K562 (cell line): ENCODE data around the gene DXO. TPM values are rescaled to one million over a fixed set of nuclear protein-coding genes. Genes with fewer than 3 reads are reported as not detected.

Experiments used
- ATAC-seq: fragments of 200-7000 bp; cut with Tn5 transposase; 3 replicates; pipeline ENCODE4 v1.9.1; 2020; ENCODE audit warnings: moderate library complexity
- BruUV-seq: library from RNA; stranded (reverse); fragments of 400-500 nt; replicated peaks from 2 replicates; lab custom pipeline; 2021; lab: Mats Ljungman, UMichigan
- CTCF ChIA-PET: fragments of 300-600 bp; formaldehyde crosslinking; extraction: SDS; loops from one replicate; lab custom pipeline; 2021; ENCODE audit warnings: low intra/inter-chr PET ratio; lab: Yijun Ruan, JAX
- POLR2A ChIA-PET: fragments of 300-600, 350-650 bp; sonication (Branson Sonifier 250); formaldehyde crosslinking; extraction: SDS; loops from one replicate; lab custom pipeline; 2021; ENCODE audit warnings: antibody characterized with exemption, inconsistent platforms; lab: Yijun Ruan, JAX
- DNase-seq, 4 experiments: peaks; one replicate each; pipeline versions ENCODE4 v3.0.0 to v3.0.0-alpha.2; 2011 to 2018; ENCODE audit warnings: low spot score in 3 of 4, mixed read lengths in 3 of 4; ENCODE audit errors: extremely low read depth in 1 of 4
- FAIRE-seq: peaks from 2 replicates; lab custom pipeline; 2011; peaks lifted over from hg19 to GRCh38; lab: Jason Lieb, UNC
- H2AFZ ChIP-seq: 2 replicates; pipeline ENCODE4 v1.6.0; 2011; ENCODE audit warnings: low read depth, low read length, control low read depth, inconsistent platforms
- H3K27ac ChIP-seq: fragments of 200-600 bp; 3 replicates; pipeline ENCODE4 v1.8.0; 2011; ENCODE audit warnings: low read depth, mild to moderate bottlenecking, control low read depth, inconsistent platforms, low read length, moderate library complexity, mixed read lengths; ENCODE audit errors: extremely low read depth
- H3K27me3 ChIP-seq, 2 experiments: fragments of 300-600 bp in 1 of 2; 2 replicates in 1 of 2; 3 replicates in 1 of 2; pipeline versions ENCODE4 v1.6.0 to v1.8.0; 2011; ENCODE audit warnings: inconsistent platforms in 2 of 2, low read length in 2 of 2, mild to moderate bottlenecking in 1 of 2, mixed read lengths in 1 of 2, moderate library complexity in 1 of 2; ENCODE audit not compliant: control insufficient read depth in 2 of 2, insufficient read depth in 2 of 2
- H3K36me3 ChIP-seq: fragments of 300-600 bp; 3 replicates; pipeline ENCODE4 v1.8.0; 2011; ENCODE audit warnings: mild to moderate bottlenecking, low read length, inconsistent platforms; ENCODE audit not compliant: control insufficient read depth, insufficient read depth
- H3K4me1 ChIP-seq, 2 experiments: fragments of 200-600 bp in 1 of 2; replicated peaks in 1 of 2; 2 replicates in 1 of 2; 3 replicates in 1 of 2; pipeline versions ENCODE4 v1.5.1 to v1.8.0; 2011; ENCODE audit warnings: inconsistent platforms in 2 of 2, low read length in 2 of 2, mild to moderate bottlenecking in 1 of 2, mixed read lengths in 1 of 2, moderate library complexity in 1 of 2; ENCODE audit not compliant: control insufficient read depth in 2 of 2, insufficient read depth in 2 of 2
- H3K4me2 ChIP-seq: 2 replicates; pipeline ENCODE4 v1.6.1; 2011; ENCODE audit warnings: low read length, control low read depth, inconsistent platforms, mixed read lengths; ENCODE audit not compliant: insufficient read depth
- H3K4me3 ChIP-seq: fragments of 200-600 bp; sonication (generic), shearing (Covaris generic); 2 replicates; pipeline ENCODE4 v1.5.1; 2016; ENCODE audit warnings: control low read depth, inconsistent platforms
- H3K79me2 ChIP-seq: fragments of 200-600 bp; 3 replicates; pipeline ENCODE4 v1.8.0; 2011; ENCODE audit warnings: low read length, inconsistent platforms; ENCODE audit not compliant: control insufficient read depth, insufficient read depth
- H3K9ac ChIP-seq, 2 experiments: 2 replicates each; pipeline versions ENCODE4 v1.6.0 to v1.6.1; 2011; ENCODE audit warnings: low read depth in 2 of 2, low read length in 2 of 2, control low read depth in 1 of 2, inconsistent platforms in 1 of 2, mild to moderate bottlenecking in 1 of 2, mixed read lengths in 1 of 2; ENCODE audit not compliant: insufficient read depth in 1 of 2
- H3K9me1 ChIP-seq: one replicate; pipeline ENCODE4 v1.6.0; 2011; ENCODE audit warnings: inconsistent platforms, mild to moderate bottlenecking, low read length, moderate library complexity; ENCODE audit not compliant: control insufficient read depth, insufficient read depth
- H3K9me3 ChIP-seq: replicated peaks from 2 replicates; pipeline ENCODE4 v1.5.1; 2011; ENCODE audit warnings: low read depth, low read length, inconsistent platforms; ENCODE audit not compliant: control insufficient read depth, insufficient read depth
- H4K20me1 ChIP-seq: replicated peaks from 2 replicates; pipeline ENCODE4 v1.6.1; 2011; ENCODE audit warnings: low read length, inconsistent platforms, mixed read lengths; ENCODE audit not compliant: control insufficient read depth, insufficient read depth
- C11orf30 ChIP-seq: fragments of 450-650 bp; IDR thresholded peaks from 2 replicates; pipeline ENCODE4 v1.6.1; 2016; ENCODE audit warnings: low read depth, mild to moderate bottlenecking
- KDM5B ChIP-seq: fragments of 200-600 bp; sonication (generic); IDR thresholded peaks from 2 replicates; pipeline ENCODE4 v1.6.1; 2012; ENCODE audit warnings: low read depth, mild to moderate bottlenecking, moderate library complexity, low read length, control low read depth, inconsistent platforms; ENCODE audit not compliant: insufficient replicate concordance
- MED1 ChIP-seq: sonication (generic); formaldehyde crosslinking; IDR thresholded peaks from 2 replicates; pipeline ENCODE4 v1.8.1; 2023; ENCODE audit warnings: missing genetic modification reagents, borderline replicate concordance
- POLR2G ChIP-seq: fragments of 200-400 bp; formaldehyde crosslinking; IDR thresholded peaks from 2 replicates; pipeline ENCODE4 v1.6.1; 2017; ENCODE audit warnings: low read depth, mild to moderate bottlenecking, antibody characterized with exemption, low read length, moderate library complexity
- POLR2H ChIP-seq: IDR thresholded peaks from 2 replicates; pipeline ENCODE4 v1.6.1; 2016; ENCODE audit warnings: missing genetic modification characterization, low read depth, mild to moderate bottlenecking, control low read depth, missing compliant biosample characterization, moderate library complexity
- RBFOX2 ChIP-seq: fragments of 200-400 bp; formaldehyde crosslinking; IDR thresholded peaks from 2 replicates; pipeline ENCODE4 v1.6.1; 2017; ENCODE audit warnings: low read depth, mild to moderate bottlenecking, low read length, moderate library complexity
- ZBTB7A ChIP-seq: IDR thresholded peaks from 2 replicates; pipeline ENCODE4 v1.6.1; 2011; ENCODE audit warnings: low read depth, mild to moderate bottlenecking, low read length, moderate library complexity, borderline replicate concordance; ENCODE audit not compliant: control insufficient read depth
- ZBTB9 ChIP-seq: fragments of 450-650 bp; formaldehyde crosslinking; IDR thresholded peaks from 2 replicates; pipeline ENCODE4 v1.4.0; 2020; ENCODE audit warnings: mild to moderate bottlenecking, moderate library complexity
- ZNF174 ChIP-seq: fragments of 250-450 bp; sonication (Bioruptor Pico); IDR thresholded peaks from 2 replicates; pipeline ENCODE4 v1.4.0; 2020; ENCODE audit warnings: mild to moderate bottlenecking
- ZNF316 ChIP-seq: fragments of 450-650 bp; IDR thresholded peaks from 2 replicates; pipeline ENCODE4 v1.6.1; 2016
- WGBS: fragments of 100-300 bp; shearing (Covaris generic); methylation state at CpG from one replicate; pipeline ENCODE4 v1.1.6; 2016; ENCODE audit warnings: low coverage, mixed read lengths; ENCODE audit not compliant: insufficient coverage; ENCODE audit errors: missing lambda C conversion rate; 5-methylcytosine and 5-hydroxymethylcytosine counted together
- in situ Hi-C: fragments of 300-500 bp; cut with MboI; formaldehyde crosslinking; loops from 4 replicates; pipeline ENCODE4 v1.15.0; 2018; ENCODE audit warnings: inconsistent platforms, mixed read lengths
- intact Hi-C: fragments of 100-400 bp; cut with micrococcal nuclease; formaldehyde crosslinking; loops from 2 replicates; pipeline ENCODE4 v1.14.2; 2022
- polyA plus RNA-seq, 8 experiments: library from polyadenylated mRNA; depleted of rRNA in 4 of 8; stranded (reverse) in 5 of 8; unstranded in 3 of 8; fragments of >200 nt; fragmentation: Nextera tagmentation in 2 of 8; fragmentation: Illumina TruSeq in 1 of 8; extraction: Ambion mirVana in 2 of 8; extraction: Trizol in 1 of 8; gene quantifications; 2 replicates each; pipeline versions ENCODE4 v1.2.1 to v1.2.3, GENCODE V29; 2011 to 2014; ENCODE audit warnings: inconsistent platforms in 1 of 8, missing spikeins in 1 of 8
- total RNA-seq, 7 experiments: library from RNA; depleted of rRNA in 6 of 7; stranded (reverse); fragments of >200 nt in 6 of 7; fragmentation: Illumina TruSeq in 2 of 7; extraction: Trizol in 2 of 7; gene quantifications; 2 replicates each; pipeline versions ENCODE4 v1.2.1 to v1.2.3, GENCODE V29; 2011 to 2021; ENCODE audit warnings: low replicate concordance in 1 of 7
- TF ChIP-seq, protein P1 (sequence below), 3 experiments: fragments of 200-800 bp in 1 of 3; sonication (Bioruptor generic) in 1 of 3; sonication (generic) in 1 of 3; formaldehyde crosslinking in 1 of 3; IDR thresholded peaks; 2 replicates each; pipeline versions ENCODE4 v1.6.1 to v1.8.0; 2016 to 2022; ENCODE audit warnings: mild to moderate bottlenecking in 2 of 3, missing compliant biosample characterization in 2 of 3, missing genetic modification characterization in 2 of 3, missing genetic modification reagents in 1 of 3

Gene DXO
- total and polyA plus RNA-seq, 9 of the 15 experiments (the other 6 are each of a cell fraction or from before 2014, with no cell fraction given) = 6.4 to 35.1 (median 19.4) TPM

GRCh38 chr6:31970604-31971271 lies 1.2 kb downstream of the DXO start:
- ATAC-seq (no peak), DNase-seq (no peak)
- Histone ChIP-seq H3K4me1 (peaks cover 56 to 61% of the 10 kb centered on the region in 2 experiments; a peak in 4 of 5 replicates), H4K20me1 (no peaks in the 10 kb centered on the region)
- CTCF ChIA-PET = no interaction called here
- peak; percentile 62 for TF ChIP-seq ZNF316
- peak; percentile 36 for TF ChIP-seq KDM5B
- no peak for TF ChIP-seq ZNF174 (CRISPR knock-in tag)
- peak; percentile 40; the same call in 1 of the 2 replicates for TF ChIP-seq ZBTB7A
- TF ChIP-seq MED1 = 0 out of 2 replicates have a peak, but pooled peaks have one; percentile 43
- TF ChIP-seq ZBTB9 = 0 out of 2 replicates have a peak, but pooled peaks have one; percentile 27
- TF ChIP-seq, protein P1, sequence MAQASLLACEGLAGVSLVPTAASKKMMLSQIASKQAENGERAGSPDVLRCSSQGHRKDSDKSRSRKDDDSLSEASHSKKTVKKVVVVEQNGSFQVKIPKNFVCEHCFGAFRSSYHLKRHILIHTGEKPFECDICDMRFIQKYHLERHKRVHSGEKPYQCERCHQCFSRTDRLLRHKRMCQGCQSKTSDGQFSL (CRISPR knock-in tag; IDR thresholded peaks at IDR 0.05) = no peak
- TF ChIP-seq, protein P1 (tag; IDR thresholded peaks at IDR 0.05) = no peak
- TF ChIP-seq C11orf30 = peak; percentile 28; the same call in 1 of the 2 replicates
- no peak for TF ChIP-seq POLR2H (tag)
- peak; percentile 72 for TF ChIP-seq POLR2G
- peak; percentile 67 for TF ChIP-seq RBFOX2
- TF ChIP-seq, all 486 proteins: peak for 8
- POLR2A ChIA-PET = interaction anchor here (0.7 to 5.8 kb wide), 11 partner anchors 9 to 310 kb away, joined by 3 to 74 read pairs (median 4); partner anchors contain the start of genes C6orf47, FKBPL, NELFE and SKIC2
- H3K36me3 ChIP-seq = peaks cover 63% of the 10 kb centered on the region
- BruUV-seq = no TSS peak
- peak overlapping the region; percentile 99 for H3K4me2 ChIP-seq
- peaks cover 48% of the 10 kb centered on the region for H3K79me2 ChIP-seq
- H3K9me3 ChIP-seq = no peaks in the 10 kb centered on the region
- H3K27me3 ChIP-seq = no peaks in the 10 kb centered on the region
- peak overlapping the region; percentile 90 to 96 for H3K9ac ChIP-seq
- WGBS = 55% methylated on average over 17 of the region's 18 CpGs
- intact Hi-C loops (loop anchor here (10.0 kb wide), 1 partner anchor 236 kb away; the partner anchor contains the start of gene CLIC1), in situ Hi-C loops (loop anchor here (5.0 kb wide), 1 partner anchor 47 kb away; no protein-coding TSS in a partner anchor)
- no peak overlapping the region for H2AFZ ChIP-seq
- H3K27ac ChIP-seq = peak overlapping the region; percentile 84
- peak overlapping the region; percentile 56 for H3K4me3 ChIP-seq
- H3K9me1 ChIP-seq = no peaks in the 10 kb centered on the region
- no peak for FAIRE-seq
